ENCODE results near the gene FGFRL1. TPM values are rescaled to one million over a fixed set of nuclear protein-coding genes. Genes with fewer than 3 reads are reported as not detected.

Gene FGFRL1
- polyA plus RNA-seq, 1 experiment = 11.2 TPM

GRCh38 chr4:1027219-1027914 lies 15.9 kb downstream of the FGFRL1 start:
- Histone ChIP-seq H3K9me3 (ENCODE audit: control insufficient read depth, insufficient read depth, low read length) (peaks cover 3% of the 10 kb centered on the region; the same call in 1 of the 2 replicates), H3K4me3 (ENCODE audit: low read depth, low read length) (no peak overlapping the region), H3K27ac (ENCODE audit: low read depth, low read length) (no peak overlapping the region), H3K27me3 (ENCODE audit: control insufficient read depth, insufficient read depth, low read length) (no peaks in the 10 kb centered on the region)
- no peak for TF ChIP-seq CTCF (IDR thresholded peaks at IDR 0.05; ENCODE audit: low read depth, low read length)
- DNase-seq (ENCODE audit: low read depth, low spot score) = no peak
- CTCF ChIA-PET = no interaction called here
- POLR2A ChIA-PET = no interaction called here

- POLR2A ChIA-PET = no interaction called here
- H3K27me3 ChIP-seq (ENCODE audit: control insufficient read depth, insufficient read depth, low read length) = no peaks in the 10 kb centered on the region
- CTCF ChIA-PET = no interaction called here
Observed at GRCh38 chr4:1027915-1028238, 16.5 kb downstream of the FGFRL1 start.

GRCh38 chr4:1028574-1029220 lies 17.3 kb downstream of the FGFRL1 start:
- Histone ChIP-seq H3K9me3 (ENCODE audit: control insufficient read depth, insufficient read depth, low read length) (peaks cover 2% of the 10 kb centered on the region; the same call in 1 of the 2 replicates), H3K27me3 (ENCODE audit: control insufficient read depth, insufficient read depth, low read length) (no peaks in the 10 kb centered on the region), H3K27ac (ENCODE audit: low read depth, low read length) (no peak overlapping the region), H3K4me3 (ENCODE audit: low read depth, low read length) (no peak overlapping the region)
- ChIA-PET POLR2A (no interaction called here), CTCF (no interaction called here)
- no peak for DNase-seq (ENCODE audit: low read depth, low spot score)
- TF ChIP-seq CTCF (IDR thresholded peaks at IDR 0.05; ENCODE audit: low read depth, low read length) = no peak

More at GRCh38 chr4:1027915-1028238, 16.5 kb downstream of the FGFRL1 start:
- Histone ChIP-seq H3K4me3 (ENCODE audit: low read depth, low read length) (no peak overlapping the region), H3K9me3 (ENCODE audit: control insufficient read depth, insufficient read depth, low read length) (peaks cover 3% of the 10 kb centered on the region; the same call in 1 of the 2 replicates), H3K27ac (ENCODE audit: low read depth, low read length) (no peak overlapping the region)
- TF ChIP-seq CTCF (IDR thresholded peaks at IDR 0.05; ENCODE audit: low read depth, low read length) = no peak
- no peak for DNase-seq (ENCODE audit: low read depth, low spot score)

GRCh38 chr4:1029529-1029928 lies 18.1 kb downstream of the FGFRL1 start:
- Histone ChIP-seq H3K27ac (ENCODE audit: low read depth, low read length) (no peak overlapping the region), H3K27me3 (ENCODE audit: control insufficient read depth, insufficient read depth, low read length) (no peaks in the 10 kb centered on the region), H3K4me3 (ENCODE audit: low read depth, low read length) (no peak overlapping the region), H3K9me3 (ENCODE audit: control insufficient read depth, insufficient read depth, low read length) (no peaks in the 10 kb centered on the region; the same call in 1 of the 2 replicates)
- no peak for DNase-seq (ENCODE audit: low read depth, low spot score)
- ChIA-PET CTCF (no interaction called here), POLR2A (no interaction called here)
- no peak for TF ChIP-seq CTCF (IDR thresholded peaks at IDR 0.05; ENCODE audit: low read depth, low read length)

- CTCF ChIA-PET = no interaction called here
- POLR2A ChIA-PET = no interaction called here
- H3K9me3 ChIP-seq (ENCODE audit: control insufficient read depth, insufficient read depth, low read length) = no peaks in the 10 kb centered on the region; the same call in 1 of the 2 replicates
- DNase-seq (ENCODE audit: low read depth, low spot score) = no peak
- H3K27ac ChIP-seq (ENCODE audit: low read depth, low read length) = no peak overlapping the region
- H3K27me3 ChIP-seq (ENCODE audit: control insufficient read depth, insufficient read depth, low read length) = no peaks in the 10 kb centered on the region
- no peak for TF ChIP-seq CTCF (IDR thresholded peaks at IDR 0.05; ENCODE audit: low read depth, low read length)
- no peak overlapping the region for H3K4me3 ChIP-seq (ENCODE audit: low read depth, low read length)
Observed at GRCh38 chr4:1030031-1030430, 18.6 kb downstream of the FGFRL1 start.
